ENCODE results near the gene ALG9. TPM values are rescaled to one million over a fixed set of nuclear protein-coding genes. Genes with fewer than 3 reads are reported as not detected.
"Not testable (repeated sequence)": the region's sequence is repeated elsewhere in the genome, so short reads cannot be mapped to it uniquely, and the experiment has no call there.

ALG9 gene
- total RNA-seq, 2 experiments from 2014 or later = 32.0 to 36.6 TPM

DNA sequence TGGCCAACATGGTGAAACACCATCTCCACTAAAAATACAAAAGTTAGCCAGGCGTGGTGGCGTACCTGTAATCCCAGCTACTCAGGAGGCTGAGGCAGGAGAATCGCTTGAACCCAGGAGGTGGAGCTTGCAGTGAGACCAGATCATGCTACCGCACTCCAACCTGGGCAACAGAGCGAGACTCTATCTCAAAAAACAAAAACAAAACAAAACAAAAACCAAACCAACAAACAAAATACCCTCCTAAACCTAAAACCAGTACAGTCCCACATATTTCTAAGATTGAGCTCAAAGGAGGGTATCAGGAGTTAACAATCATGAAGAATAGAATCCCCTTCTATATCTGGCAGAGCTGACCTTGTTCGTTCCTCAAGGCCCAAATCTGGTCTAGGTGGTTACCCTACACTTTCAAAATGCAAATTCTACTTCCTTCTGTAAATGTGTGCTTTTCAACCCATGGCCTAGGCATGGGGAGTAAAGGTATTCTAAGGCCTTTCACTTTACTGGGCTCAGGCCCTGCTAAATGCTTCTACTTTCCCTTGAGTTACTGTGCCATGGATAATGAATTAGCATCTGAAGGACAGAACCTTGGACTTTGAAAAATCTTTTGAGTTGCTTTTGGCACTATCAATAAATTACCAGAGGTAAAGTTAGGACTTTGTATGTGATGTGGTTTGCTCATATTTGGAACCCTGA, 94.8 kb downstream of the ALG9 start:
- intact Hi-C loops (cut with micrococcal nuclease) = loop anchor here (1.0 to 5.0 kb wide), 2 partner anchors 66 to 175 kb away; no protein-coding TSS in a partner anchor
- no peak for ATAC-seq
- no peaks in the 10 kb centered on the region for H3K4me1 Mint-ChIP-seq (ENCODE audit: low read depth)
- no peak overlapping the region for H3K4me3 Mint-ChIP-seq
- ChIA-PET POLR2A (interaction anchor here (1.1 to 1.2 kb wide), 2 partner anchors 9 to 16 kb away, joined by 3 to 4 read pairs; no protein-coding TSS in a partner anchor), CTCF (interaction anchor here (0.6 to 6.0 kb wide), 36 partner anchors 7 to 330 kb away, joined by 3 to 91 read pairs (median 6); partner anchors contain the start of gene PPP2R1B)
- no peak overlapping the region for H3K27ac Mint-ChIP-seq
- no peak for DNase-seq
- no peaks in the 10 kb centered on the region for H3K9me3 Mint-ChIP-seq
- H3K36me3 Mint-ChIP-seq (ENCODE audit: low read depth) = no peaks in the 10 kb centered on the region
- H3K27me3 Mint-ChIP-seq = no peaks in the 10 kb centered on the region
- TF ChIP-seq, protein P1, sequence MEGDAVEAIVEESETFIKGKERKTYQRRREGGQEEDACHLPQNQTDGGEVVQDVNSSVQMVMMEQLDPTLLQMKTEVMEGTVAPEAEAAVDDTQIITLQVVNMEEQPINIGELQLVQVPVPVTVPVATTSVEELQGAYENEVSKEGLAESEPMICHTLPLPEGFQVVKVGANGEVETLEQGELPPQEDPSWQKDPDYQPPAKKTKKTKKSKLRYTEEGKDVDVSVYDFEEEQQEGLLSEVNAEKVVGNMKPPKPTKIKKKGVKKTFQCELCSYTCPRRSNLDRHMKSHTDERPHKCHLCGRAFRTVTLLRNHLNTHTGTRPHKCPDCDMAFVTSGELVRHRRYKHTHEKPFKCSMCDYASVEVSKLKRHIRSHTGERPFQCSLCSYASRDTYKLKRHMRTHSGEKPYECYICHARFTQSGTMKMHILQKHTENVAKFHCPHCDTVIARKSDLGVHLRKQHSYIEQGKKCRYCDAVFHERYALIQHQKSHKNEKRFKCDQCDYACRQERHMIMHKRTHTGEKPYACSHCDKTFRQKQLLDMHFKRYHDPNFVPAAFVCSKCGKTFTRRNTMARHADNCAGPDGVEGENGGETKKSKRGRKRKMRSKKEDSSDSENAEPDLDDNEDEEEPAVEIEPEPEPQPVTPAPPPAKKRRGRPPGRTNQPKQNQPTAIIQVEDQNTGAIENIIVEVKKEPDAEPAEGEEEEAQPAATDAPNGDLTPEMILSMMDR (IDR thresholded peaks at IDR 0.05) = no peak

DNA sequence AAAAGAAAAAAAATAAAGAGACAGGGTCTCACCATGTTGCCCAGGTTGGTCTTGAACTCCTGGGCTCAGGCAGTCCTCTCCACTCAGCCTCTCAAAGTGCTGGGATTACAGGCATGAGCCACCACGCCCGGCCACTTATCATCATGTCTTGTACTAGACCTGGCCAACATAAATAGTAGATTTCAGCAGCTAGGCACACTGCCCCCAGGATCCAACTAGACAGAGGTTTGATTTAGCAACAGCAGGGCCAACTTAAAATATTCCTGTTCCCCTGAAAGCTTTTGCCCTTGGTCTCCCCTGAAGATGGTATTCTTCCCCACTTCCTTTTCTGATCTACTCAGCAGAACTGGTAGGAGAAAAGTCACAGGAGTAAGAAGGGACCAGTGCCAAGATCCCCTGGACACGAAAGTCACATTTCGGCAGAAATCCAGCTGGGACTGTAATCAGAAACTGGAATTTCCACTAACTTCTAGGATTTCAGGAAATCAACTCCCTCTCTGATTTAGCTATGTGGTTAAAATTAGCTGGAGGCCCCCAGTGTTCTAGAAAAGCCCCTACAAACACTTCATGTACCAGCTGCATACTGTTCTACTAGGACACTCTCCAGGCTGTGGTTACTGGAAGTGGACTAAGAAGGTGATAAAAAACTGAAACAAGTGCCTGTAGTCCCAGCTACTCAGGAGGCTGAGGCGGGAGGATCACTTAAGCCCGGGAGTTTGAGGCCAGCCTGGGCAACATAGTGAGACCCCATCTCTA, 96.2 kb downstream of the ALG9 start:
- no peak for DNase-seq
- ATAC-seq = no peak
- Mint-ChIP-seq H3K27me3 (no peaks in the 10 kb centered on the region), H3K4me3 (no peak overlapping the region), H3K4me1 (ENCODE audit: low read depth) (no peaks in the 10 kb centered on the region), H3K36me3 (ENCODE audit: low read depth) (no peaks in the 10 kb centered on the region), H3K9me3 (no peaks in the 10 kb centered on the region), H3K27ac (no peak overlapping the region)
- TF ChIP-seq, protein P1 (IDR thresholded peaks at IDR 0.05) = no peak
- intact Hi-C loops (cut with micrococcal nuclease) = loop anchor here (5.0 kb wide), 1 partner anchor 67 kb away; no protein-coding TSS in a partner anchor
- CTCF ChIA-PET = interaction anchor here (1.8 to 6.0 kb wide), 6 partner anchors 12 to 208 kb away, joined by 4 to 91 read pairs (median 52); partner anchors contain the start of gene PPP2R1B
- POLR2A ChIA-PET = no interaction called here

DNA sequence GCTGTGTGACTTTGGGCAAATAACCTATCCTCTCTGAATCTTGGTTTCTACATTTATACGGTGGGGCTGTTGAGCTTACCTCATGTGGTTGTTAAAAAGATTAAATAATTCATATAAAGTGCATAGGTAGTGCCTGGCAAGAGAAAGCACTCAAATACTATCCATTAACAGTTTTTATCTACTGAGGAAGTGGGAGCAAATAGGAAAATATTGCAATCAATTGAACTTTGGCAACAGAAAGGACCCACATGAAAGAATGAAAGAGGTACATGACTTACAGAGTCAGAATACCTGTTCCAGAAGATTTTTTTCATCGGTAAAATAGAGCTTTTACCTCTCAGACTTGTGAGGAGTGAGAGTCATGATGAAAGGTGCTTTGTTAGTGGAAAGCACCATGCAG, 98.8 kb downstream of the ALG9 start:
- no peak for DNase-seq
- Mint-ChIP-seq H3K36me3 (ENCODE audit: low read depth) (no peaks in the 10 kb centered on the region), H3K4me3 (no peak overlapping the region), H3K27me3 (no peaks in the 10 kb centered on the region), H3K9me3 (no peaks in the 10 kb centered on the region), H3K27ac (no peak overlapping the region), H3K4me1 (ENCODE audit: low read depth) (no peaks in the 10 kb centered on the region)
- CTCF ChIA-PET = interaction anchor here (0.8 to 2.1 kb wide), 3 partner anchors 69 to 326 kb away, joined by 3 to 5 read pairs (median 3); no protein-coding TSS in a partner anchor
- intact Hi-C loops (cut with micrococcal nuclease) = no loop called here
- no peak for ATAC-seq
- POLR2A ChIA-PET = no interaction called here
- TF ChIP-seq, protein P1 (IDR thresholded peaks at IDR 0.05) = no peak

- ATAC-seq, DNase-seq, CTCF ChIA-PET: not testable (repeated sequence)
These were observed 100.2 kb downstream of the ALG9 start for GRCh38 chr11:111771205-111771604.

GRCh38 chr11:111770581-111771134, 100.7 kb downstream of the ALG9 start:
- CTCF ChIA-PET = no interaction called here
- TF ChIP-seq, protein P1 (IDR thresholded peaks at IDR 0.05) = no peak
- no peaks in the 10 kb centered on the region for H3K27me3 Mint-ChIP-seq
- intact Hi-C loops (cut with micrococcal nuclease) = no loop called here
- H3K4me1 Mint-ChIP-seq (ENCODE audit: low read depth) = peaks cover 7% of the 10 kb centered on the region
- H3K36me3 Mint-ChIP-seq (ENCODE audit: low read depth) = no peaks in the 10 kb centered on the region
- POLR2A ChIA-PET = no interaction called here
- H3K9me3 Mint-ChIP-seq = no peaks in the 10 kb centered on the region
- H3K27ac Mint-ChIP-seq = no peak overlapping the region
- DNase-seq (no peak), ATAC-seq (no peak)
- no peak overlapping the region for H3K4me3 Mint-ChIP-seq

More at GRCh38 chr11:111771205-111771604, 100.2 kb downstream of the ALG9 start:
- H3K9me3 Mint-ChIP-seq; H3K36me3 Mint-ChIP-seq (ENCODE audit: low read depth); POLR2A ChIA-PET; H3K27ac Mint-ChIP-seq; H3K4me3 Mint-ChIP-seq; H3K4me1 Mint-ChIP-seq (ENCODE audit: low read depth); H3K27me3 Mint-ChIP-seq; intact Hi-C loops (cut with micrococcal nuclease): not testable (repeated sequence)

Data from activated CD8-positive, alpha-beta T cell treated with anti-CD3 and anti-CD28 coated beads for 36 hours (primary cell).